Esophagus squamous epithelium (tissue), 4 donors: Measurements from ENCODE around the gene CLEC4G.

ENCODE experiments used
- POLR2A ChIP-seq, 4 donors: fragments of 450-650 bp; IDR thresholded peaks; one replicate each; pipeline ENCODE4 v1.6.1; 2017; ENCODE audit warnings: antibody characterized with exemption in 4 of 4, mild to moderate bottlenecking in 4 of 4, moderate library complexity in 3 of 4
- TF ChIP-seq, protein P1 (sequence below), 6 experiments: fragments of 450-650 bp in 4 of 6; fragments of 200-600 bp in 2 of 6; sonication (generic) in 2 of 6; IDR thresholded peaks; one replicate each; pipeline ENCODE4 v1.5.1; 2016 to 2019; ENCODE audit warnings: antibody characterized with exemption in 6 of 6, mild to moderate bottlenecking in 4 of 6, moderate library complexity in 4 of 6

DNA sequence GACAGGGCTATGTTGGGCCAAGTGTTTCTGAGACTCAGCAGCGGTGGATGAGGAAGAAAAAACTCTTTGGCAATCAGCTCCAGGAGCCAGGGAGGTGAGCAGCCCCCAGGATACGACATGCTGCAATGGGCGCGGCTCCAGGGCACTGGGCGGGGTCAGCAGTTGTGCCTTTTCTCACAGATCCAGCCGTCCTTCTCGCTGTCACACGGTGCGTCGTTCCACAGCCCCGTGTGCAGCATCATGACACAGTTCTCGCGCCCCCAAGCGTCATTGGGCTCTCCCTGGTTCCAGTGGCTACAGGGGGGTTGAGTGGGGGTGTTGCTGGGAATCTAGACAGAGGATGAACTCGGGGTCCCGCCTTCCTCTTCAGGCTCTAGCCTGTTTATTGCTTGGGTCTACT is 2.7 kb downstream of the CLEC4G start:
- no peak for TF ChIP-seq POLR2A (IDR thresholded peaks at IDR 0.05)
- TF ChIP-seq, protein P1, sequence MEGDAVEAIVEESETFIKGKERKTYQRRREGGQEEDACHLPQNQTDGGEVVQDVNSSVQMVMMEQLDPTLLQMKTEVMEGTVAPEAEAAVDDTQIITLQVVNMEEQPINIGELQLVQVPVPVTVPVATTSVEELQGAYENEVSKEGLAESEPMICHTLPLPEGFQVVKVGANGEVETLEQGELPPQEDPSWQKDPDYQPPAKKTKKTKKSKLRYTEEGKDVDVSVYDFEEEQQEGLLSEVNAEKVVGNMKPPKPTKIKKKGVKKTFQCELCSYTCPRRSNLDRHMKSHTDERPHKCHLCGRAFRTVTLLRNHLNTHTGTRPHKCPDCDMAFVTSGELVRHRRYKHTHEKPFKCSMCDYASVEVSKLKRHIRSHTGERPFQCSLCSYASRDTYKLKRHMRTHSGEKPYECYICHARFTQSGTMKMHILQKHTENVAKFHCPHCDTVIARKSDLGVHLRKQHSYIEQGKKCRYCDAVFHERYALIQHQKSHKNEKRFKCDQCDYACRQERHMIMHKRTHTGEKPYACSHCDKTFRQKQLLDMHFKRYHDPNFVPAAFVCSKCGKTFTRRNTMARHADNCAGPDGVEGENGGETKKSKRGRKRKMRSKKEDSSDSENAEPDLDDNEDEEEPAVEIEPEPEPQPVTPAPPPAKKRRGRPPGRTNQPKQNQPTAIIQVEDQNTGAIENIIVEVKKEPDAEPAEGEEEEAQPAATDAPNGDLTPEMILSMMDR (IDR thresholded peaks at IDR 0.05), result no peak
